ENCODE results near the gene OLFM3. TPM values are rescaled to one million over a fixed set of nuclear protein-coding genes. Genes with fewer than 3 reads are reported as not detected.

The OLFM3 gene
- total RNA-seq, 1 donor from 2014 or later = not detected

GRCh38 chr1:101971304-101971703 is 25.4 kb downstream of the OLFM3 start:
- H3K27me3 Mint-ChIP-seq = no peaks in the 10 kb centered on the region
- no peaks in the 10 kb centered on the region for H3K9me3 Mint-ChIP-seq
- no peaks in the 10 kb centered on the region for H3K4me1 Mint-ChIP-seq
- no peaks in the 10 kb centered on the region for H3K36me3 Mint-ChIP-seq (ENCODE audit: low read depth)
- no peak overlapping the region for H3K27ac Mint-ChIP-seq
- no peak for DNase-seq
- H3K4me3 Mint-ChIP-seq = no peak overlapping the region
- intact Hi-C loops (cut with micrococcal nuclease) = no loop called here

GRCh38 chr1:101967871-101968270 is 28.9 kb downstream of the OLFM3 start:
- Mint-ChIP-seq H3K36me3 (ENCODE audit: low read depth) (no peaks in the 10 kb centered on the region), H3K9me3 (no peaks in the 10 kb centered on the region), H3K4me1 (no peaks in the 10 kb centered on the region), H3K27ac (no peak overlapping the region), H3K4me3 (no peak overlapping the region), H3K27me3 (no peaks in the 10 kb centered on the region)
- no peak for DNase-seq
- intact Hi-C loops (cut with micrococcal nuclease) = no loop called here

DNA sequence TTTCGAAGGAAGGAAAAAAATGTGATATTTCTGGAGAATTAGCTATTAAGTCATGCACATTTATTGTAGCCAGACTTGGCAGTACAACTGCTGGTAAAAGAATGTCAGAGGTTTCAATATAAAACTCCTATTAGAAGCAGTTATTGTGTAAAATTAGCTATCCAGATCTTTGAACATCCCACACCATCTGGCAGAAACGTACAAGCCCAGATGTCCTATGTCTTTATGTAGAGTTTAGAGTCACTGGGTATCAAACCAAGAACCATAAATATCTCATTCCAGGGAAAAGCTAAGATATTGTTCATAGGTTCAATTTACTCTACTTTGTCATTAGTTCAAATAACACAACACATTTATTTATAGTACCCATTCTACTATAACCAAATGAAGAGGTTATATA is 31.4 kb downstream of the OLFM3 start:
- Mint-ChIP-seq H3K9me3 (no peaks in the 10 kb centered on the region), H3K27ac (no peak overlapping the region), H3K36me3 (ENCODE audit: low read depth) (no peaks in the 10 kb centered on the region), H3K4me1 (no peaks in the 10 kb centered on the region), H3K4me3 (no peak overlapping the region), H3K27me3 (no peaks in the 10 kb centered on the region)
- no peak for DNase-seq
- intact Hi-C loops (cut with micrococcal nuclease) = no loop called here

DNA sequence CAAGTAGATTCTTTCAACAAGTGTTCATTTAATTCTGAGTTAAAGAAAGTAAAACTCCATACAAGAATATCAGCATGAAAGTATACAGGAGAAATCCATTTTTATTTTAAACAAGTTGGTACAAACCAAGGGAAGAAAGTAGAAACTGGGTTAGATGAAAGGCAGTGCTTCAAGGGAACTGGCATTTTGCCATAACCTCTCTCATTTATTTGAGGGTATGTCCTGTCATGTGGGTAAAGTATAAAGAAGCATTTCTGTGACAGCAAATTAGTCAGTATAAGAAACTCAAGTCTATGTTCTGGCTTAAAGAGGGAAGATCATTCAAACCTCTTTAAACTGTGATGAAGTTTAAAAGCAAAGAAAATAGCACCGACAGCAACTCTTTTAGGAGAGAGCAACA is 32.0 kb downstream of the OLFM3 start:
- intact Hi-C loops (cut with micrococcal nuclease) = no loop called here
- H3K4me1 Mint-ChIP-seq = no peaks in the 10 kb centered on the region
- H3K9me3 Mint-ChIP-seq = no peaks in the 10 kb centered on the region
- DNase-seq = no peak
- no peaks in the 10 kb centered on the region for H3K36me3 Mint-ChIP-seq (ENCODE audit: low read depth)
- no peaks in the 10 kb centered on the region for H3K27me3 Mint-ChIP-seq
- H3K4me3 Mint-ChIP-seq = no peak overlapping the region
- H3K27ac Mint-ChIP-seq = no peak overlapping the region

DNA sequence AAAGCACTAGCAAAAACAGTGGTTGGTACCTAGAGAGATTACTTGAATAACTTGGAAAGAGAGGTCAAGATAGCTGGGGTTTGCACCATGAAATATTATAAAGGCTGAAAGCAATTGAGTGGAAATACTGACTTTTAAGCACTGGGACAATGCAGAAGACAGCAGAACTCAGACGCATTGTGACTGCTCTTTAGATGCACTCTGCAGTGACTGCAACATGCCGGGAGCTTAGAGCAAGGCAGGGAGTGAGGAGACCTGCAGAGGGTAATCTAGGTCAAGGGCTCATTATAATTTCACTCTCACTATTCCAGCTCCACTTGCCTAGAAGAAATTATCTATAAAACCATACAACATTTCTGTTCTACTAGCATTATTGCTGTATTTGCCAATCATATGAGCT is 36.6 kb downstream of the OLFM3 start:
- no peak for DNase-seq
- Mint-ChIP-seq H3K36me3 (ENCODE audit: low read depth) (no peaks in the 10 kb centered on the region), H3K4me3 (no peak overlapping the region), H3K27ac (no peak overlapping the region), H3K9me3 (no peaks in the 10 kb centered on the region), H3K27me3 (no peaks in the 10 kb centered on the region), H3K4me1 (no peaks in the 10 kb centered on the region)
- intact Hi-C loops (cut with micrococcal nuclease) = no loop called here

DNA sequence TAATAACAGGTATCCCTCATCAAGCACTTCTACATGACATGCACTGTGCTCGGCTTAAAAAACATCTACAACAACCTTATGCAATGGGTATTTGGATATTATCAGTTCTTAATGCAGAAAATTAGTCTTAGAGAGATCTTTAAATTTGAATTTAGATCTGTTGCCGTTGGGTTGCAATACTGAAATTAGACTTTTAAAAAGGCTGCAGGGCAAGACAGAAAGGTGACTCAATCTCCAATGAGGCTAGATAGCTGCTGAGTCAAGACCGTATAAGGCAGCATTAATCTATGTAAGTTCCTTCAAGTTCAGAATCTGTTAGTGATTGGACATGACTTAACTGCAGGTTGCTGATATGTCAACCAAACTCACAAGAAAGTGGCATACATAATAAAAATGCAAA is 37.3 kb downstream of the OLFM3 start:
- Mint-ChIP-seq H3K4me1 (no peaks in the 10 kb centered on the region), H3K36me3 (ENCODE audit: low read depth) (no peaks in the 10 kb centered on the region), H3K27me3 (no peaks in the 10 kb centered on the region), H3K27ac (no peak overlapping the region), H3K4me3 (no peak overlapping the region), H3K9me3 (no peaks in the 10 kb centered on the region)
- DNase-seq = no peak
- intact Hi-C loops (cut with micrococcal nuclease) = no loop called here

DNA sequence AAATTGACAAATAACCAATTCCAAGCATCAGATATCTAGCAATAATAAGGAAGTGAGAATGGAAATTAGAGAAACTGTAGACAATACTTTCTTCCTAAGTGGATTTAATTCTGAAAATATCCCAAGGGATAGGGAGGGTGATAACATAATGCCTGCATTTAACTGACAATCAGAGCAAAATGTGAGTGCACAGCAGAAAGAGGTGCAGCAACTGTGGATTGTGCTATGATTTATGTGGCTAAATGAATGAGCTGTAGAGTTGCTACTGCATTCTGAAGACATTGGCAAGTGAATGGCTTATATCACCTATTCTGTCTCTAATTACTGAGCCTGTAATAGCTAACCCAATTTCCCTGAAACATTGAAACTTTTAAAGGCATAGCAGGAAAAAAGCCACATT is 39.0 kb downstream of the OLFM3 start:
- H3K4me1 Mint-ChIP-seq = no peaks in the 10 kb centered on the region
- intact Hi-C loops (cut with micrococcal nuclease) = no loop called here
- DNase-seq = no peak

DNA sequence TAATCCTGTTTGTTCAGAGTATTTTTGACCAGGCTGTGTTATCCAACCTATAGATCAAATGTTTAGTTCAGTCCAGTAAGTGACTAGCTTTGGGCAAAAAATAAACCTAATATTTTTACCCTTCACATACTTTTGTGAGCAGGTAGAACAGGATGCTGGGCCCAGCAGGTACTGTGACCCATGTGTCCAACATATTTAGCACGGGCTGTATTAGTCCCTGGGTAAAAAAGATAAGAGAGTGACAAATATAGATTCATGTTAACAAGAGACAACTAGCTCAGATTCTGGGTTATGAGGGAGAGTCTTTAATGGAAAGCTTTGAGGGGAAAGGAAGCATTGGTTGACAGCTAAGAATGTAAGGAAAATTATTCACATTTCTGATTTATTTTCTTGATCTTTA is 43.1 kb downstream of the OLFM3 start:
- Mint-ChIP-seq H3K4me1 (no peaks in the 10 kb centered on the region), H3K27ac (no peak overlapping the region), H3K27me3 (no peaks in the 10 kb centered on the region), H3K4me3 (no peak overlapping the region), H3K36me3 (ENCODE audit: low read depth) (no peaks in the 10 kb centered on the region), H3K9me3 (no peaks in the 10 kb centered on the region)
- intact Hi-C loops (cut with micrococcal nuclease) = no loop called here
- no peak for DNase-seq

More for the DNA sequence above, 39.0 kb downstream of the OLFM3 start:
- Mint-ChIP-seq H3K27me3 (no peaks in the 10 kb centered on the region), H3K9me3 (no peaks in the 10 kb centered on the region), H3K36me3 (ENCODE audit: low read depth) (no peaks in the 10 kb centered on the region), H3K4me3 (no peak overlapping the region), H3K27ac (no peak overlapping the region)

- no peak for DNase-seq
- intact Hi-C loops (cut with micrococcal nuclease) = no loop called here
- Mint-ChIP-seq H3K36me3 (ENCODE audit: low read depth) (no peaks in the 10 kb centered on the region), H3K27me3 (no peaks in the 10 kb centered on the region), H3K4me3 (no peak overlapping the region), H3K4me1 (no peaks in the 10 kb centered on the region), H3K27ac (no peak overlapping the region), H3K9me3 (no peaks in the 10 kb centered on the region)
Measured at GRCh38 chr1:101945884-101946283, 50.8 kb downstream of the OLFM3 start.

DNA sequence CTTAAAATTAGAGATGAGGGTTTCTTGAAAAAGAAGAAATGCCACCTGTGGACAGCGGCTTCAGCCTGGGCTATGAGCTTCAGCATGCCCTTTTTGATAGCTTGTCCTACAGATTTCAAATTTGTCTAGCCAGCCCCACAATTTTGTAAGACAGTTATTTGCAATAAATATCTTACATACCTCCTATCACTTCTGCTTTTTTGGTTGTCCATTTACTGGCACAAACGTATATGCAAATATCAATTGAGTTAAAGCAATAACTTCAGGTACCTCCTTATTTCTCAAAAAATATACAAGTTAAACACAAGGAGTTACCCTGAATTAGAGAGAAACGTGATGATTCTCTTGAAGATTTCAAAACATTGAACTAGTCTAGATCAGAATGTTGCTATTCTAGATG is 53.5 kb downstream of the OLFM3 start:
- intact Hi-C loops (cut with micrococcal nuclease) = no loop called here
- DNase-seq = no peak
- no peak overlapping the region for H3K4me3 Mint-ChIP-seq
- no peaks in the 10 kb centered on the region for H3K4me1 Mint-ChIP-seq
- H3K27ac Mint-ChIP-seq = no peak overlapping the region
- no peaks in the 10 kb centered on the region for H3K9me3 Mint-ChIP-seq
- H3K27me3 Mint-ChIP-seq = no peaks in the 10 kb centered on the region
- no peaks in the 10 kb centered on the region for H3K36me3 Mint-ChIP-seq (ENCODE audit: low read depth)

- Mint-ChIP-seq H3K9me3 (no peaks in the 10 kb centered on the region), H3K4me3 (no peak overlapping the region), H3K27me3 (no peaks in the 10 kb centered on the region), H3K36me3 (ENCODE audit: low read depth) (no peaks in the 10 kb centered on the region), H3K4me1 (no peaks in the 10 kb centered on the region), H3K27ac (no peak overlapping the region)
- no peak for DNase-seq
- intact Hi-C loops (cut with micrococcal nuclease) = no loop called here
Measured at GRCh38 chr1:101942516-101943193, 54.1 kb downstream of the OLFM3 start.

DNA sequence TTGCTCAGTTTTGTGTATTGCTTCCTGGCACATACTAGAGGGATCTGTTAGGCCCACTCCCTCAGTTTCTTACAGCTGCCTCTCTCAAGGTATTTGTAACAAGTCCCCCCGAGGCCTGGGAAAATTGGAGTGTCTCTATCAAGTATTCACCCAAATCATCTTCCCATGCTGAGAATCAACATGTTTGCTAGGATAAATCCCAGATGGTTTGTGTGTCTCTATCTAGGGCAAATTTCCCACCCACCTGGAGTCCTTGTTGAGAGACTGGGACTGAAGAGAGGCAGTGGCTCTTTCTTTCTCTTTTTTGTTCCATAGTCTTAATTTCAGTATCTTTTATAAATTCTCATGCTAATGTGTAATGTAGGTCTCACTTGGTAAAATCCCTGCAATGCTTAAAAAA is 58.0 kb downstream of the OLFM3 start:
- no peak overlapping the region for H3K27ac Mint-ChIP-seq

GRCh38 chr1:101929343-101929742 is 67.4 kb downstream of the OLFM3 start:
- Mint-ChIP-seq H3K27me3 (no peaks in the 10 kb centered on the region), H3K27ac (no peak overlapping the region), H3K4me3 (no peak overlapping the region), H3K4me1 (no peaks in the 10 kb centered on the region), H3K36me3 (ENCODE audit: low read depth) (no peaks in the 10 kb centered on the region), H3K9me3 (no peaks in the 10 kb centered on the region)
- intact Hi-C loops (cut with micrococcal nuclease) = no loop called here
- DNase-seq = no peak

More for the DNA sequence above, 58.0 kb downstream of the OLFM3 start:
- no peaks in the 10 kb centered on the region for H3K4me1 Mint-ChIP-seq
- no peaks in the 10 kb centered on the region for H3K36me3 Mint-ChIP-seq (ENCODE audit: low read depth)
- H3K27me3 Mint-ChIP-seq = no peaks in the 10 kb centered on the region
- no peak overlapping the region for H3K4me3 Mint-ChIP-seq
- H3K9me3 Mint-ChIP-seq = no peaks in the 10 kb centered on the region
- intact Hi-C loops (cut with micrococcal nuclease) = no loop called here
- DNase-seq = no peak

GRCh38 chr1:101928829-101929228 is 67.9 kb downstream of the OLFM3 start:
- DNase-seq = no peak
- Mint-ChIP-seq H3K4me3 (no peak overlapping the region), H3K36me3 (ENCODE audit: low read depth) (no peaks in the 10 kb centered on the region), H3K9me3 (no peaks in the 10 kb centered on the region), H3K4me1 (no peaks in the 10 kb centered on the region), H3K27me3 (no peaks in the 10 kb centered on the region), H3K27ac (no peak overlapping the region)
- intact Hi-C loops (cut with micrococcal nuclease) = no loop called here

- H3K36me3 Mint-ChIP-seq (ENCODE audit: low read depth) = no peaks in the 10 kb centered on the region
- H3K27me3 Mint-ChIP-seq = no peaks in the 10 kb centered on the region
- H3K4me1 Mint-ChIP-seq = no peaks in the 10 kb centered on the region
- H3K4me3 Mint-ChIP-seq = no peak overlapping the region
- H3K27ac Mint-ChIP-seq = no peak overlapping the region
- intact Hi-C loops (cut with micrococcal nuclease) = no loop called here
- H3K9me3 Mint-ChIP-seq = no peaks in the 10 kb centered on the region
- no peak for DNase-seq
Measured at GRCh38 chr1:101924700-101925099, 72.0 kb downstream of the OLFM3 start.

All from activated CD4-positive, alpha-beta T cell treated with anti-CD3 and anti-CD28 coated beads, Interleukin-2, amount 10 ng/mL, durations not matched to agents 24 days and 14 days (primary cell).